Glutamatergic neuron (in vitro differentiated cells): ENCODE results near the gene TTLL10. TPM values are rescaled to one million over a fixed set of nuclear protein-coding genes. Genes with fewer than 3 reads are reported as not detected.

Source experiments
- DNase-seq: peaks from one replicate; pipeline ENCODE4 v3.0.0; 2022
- H3K27ac Mint-ChIP-seq: one replicate; pipeline ENCODE4 v1.8.0; 2020; ENCODE audit warnings: mild to moderate bottlenecking, mixed read lengths, inconsistent platforms; ENCODE audit not compliant: unreplicated experiment
- H3K27me3 Mint-ChIP-seq: one replicate; pipeline ENCODE4 v1.8.0; 2020; ENCODE audit warnings: mild to moderate bottlenecking, moderate library complexity, mixed read lengths, inconsistent platforms; ENCODE audit not compliant: unreplicated experiment
- H3K36me3 Mint-ChIP-seq: one replicate; pipeline ENCODE4 v1.8.0; 2020; ENCODE audit warnings: mild to moderate bottlenecking, mixed read lengths, inconsistent platforms; ENCODE audit not compliant: unreplicated experiment
- H3K4me1 Mint-ChIP-seq: one replicate; pipeline ENCODE4 v1.8.0; 2020; ENCODE audit warnings: mild to moderate bottlenecking, low read depth, mixed read lengths, inconsistent platforms; ENCODE audit not compliant: unreplicated experiment
- H3K4me3 Mint-ChIP-seq: one replicate; pipeline ENCODE4 v1.8.0; 2020; ENCODE audit warnings: mild to moderate bottlenecking, mixed read lengths, inconsistent platforms; ENCODE audit not compliant: unreplicated experiment
- H3K9me3 Mint-ChIP-seq: one replicate; pipeline ENCODE4 v1.8.0; 2020; ENCODE audit warnings: mild to moderate bottlenecking, moderate library complexity, mixed read lengths, inconsistent platforms; ENCODE audit not compliant: unreplicated experiment
- total RNA-seq: library from RNA; stranded (reverse); fragmentation: NEBNext Ultra II Directional; extraction: Animal tissue kit (Norgen Biotek cat#: 25700); gene quantifications from one replicate; pipeline ENCODE4 v1.2.1, GENCODE V29; 2021; ENCODE audit not compliant: unreplicated experiment
- TF ChIP-seq, protein P1 (sequence below): fragments of 200-600 bp; sonication (generic); IDR thresholded peaks from one replicate; pipeline ENCODE4 v1.5.0; 2021; ENCODE audit not compliant: partially characterized antibody, unreplicated experiment

Gene TTLL10
- total RNA-seq, 1 donor from 2014 or later: not detected

DNA sequence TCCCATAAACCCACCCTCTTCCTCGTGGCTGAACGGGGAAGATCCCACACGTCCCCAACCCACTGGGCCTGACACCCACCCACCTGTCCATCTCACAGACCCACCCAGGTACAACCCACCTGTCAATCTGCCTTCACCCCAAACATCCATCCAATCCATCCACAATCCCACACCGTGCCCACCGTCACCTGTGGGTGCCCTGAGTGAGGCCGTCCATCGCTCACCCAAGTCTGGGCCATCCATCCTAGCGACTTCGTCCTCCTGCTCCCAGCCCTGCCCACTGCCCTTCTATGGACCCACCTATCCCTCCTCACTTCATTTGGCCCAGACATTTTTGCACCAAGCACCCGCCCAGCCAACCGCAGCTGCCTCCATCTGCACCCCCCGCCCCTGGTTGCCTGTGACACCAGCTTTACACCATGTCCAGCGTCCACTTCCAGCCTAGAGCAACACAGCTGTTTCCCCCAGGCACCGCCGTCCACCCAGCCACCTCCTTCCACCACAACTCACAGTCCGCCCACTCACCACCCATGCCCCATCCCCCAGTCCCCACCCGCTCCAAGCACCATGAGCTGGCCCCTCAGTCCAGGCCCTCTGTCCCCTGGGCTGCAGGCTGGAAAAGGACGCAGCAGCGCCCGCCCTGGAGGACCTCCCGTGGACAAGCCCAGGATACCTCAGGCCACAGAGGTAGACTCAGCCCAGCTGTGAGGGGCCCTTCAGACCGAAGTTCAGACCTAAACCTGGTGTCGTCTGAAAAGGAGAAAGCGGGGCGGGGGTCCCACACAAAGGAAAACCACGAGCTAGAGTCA is 7.7 kb downstream of the TTLL10 start:
- no peaks in the 10 kb centered on the region for H3K36me3 Mint-ChIP-seq
- peaks cover 12% of the 10 kb centered on the region for H3K27me3 Mint-ChIP-seq
- DNase-seq: no peak
- H3K4me1 Mint-ChIP-seq: peaks cover 4% of the 10 kb centered on the region
- H3K4me3 Mint-ChIP-seq: no peak overlapping the region
- H3K27ac Mint-ChIP-seq: peak overlapping the region; percentile 68
- TF ChIP-seq, protein P1, sequence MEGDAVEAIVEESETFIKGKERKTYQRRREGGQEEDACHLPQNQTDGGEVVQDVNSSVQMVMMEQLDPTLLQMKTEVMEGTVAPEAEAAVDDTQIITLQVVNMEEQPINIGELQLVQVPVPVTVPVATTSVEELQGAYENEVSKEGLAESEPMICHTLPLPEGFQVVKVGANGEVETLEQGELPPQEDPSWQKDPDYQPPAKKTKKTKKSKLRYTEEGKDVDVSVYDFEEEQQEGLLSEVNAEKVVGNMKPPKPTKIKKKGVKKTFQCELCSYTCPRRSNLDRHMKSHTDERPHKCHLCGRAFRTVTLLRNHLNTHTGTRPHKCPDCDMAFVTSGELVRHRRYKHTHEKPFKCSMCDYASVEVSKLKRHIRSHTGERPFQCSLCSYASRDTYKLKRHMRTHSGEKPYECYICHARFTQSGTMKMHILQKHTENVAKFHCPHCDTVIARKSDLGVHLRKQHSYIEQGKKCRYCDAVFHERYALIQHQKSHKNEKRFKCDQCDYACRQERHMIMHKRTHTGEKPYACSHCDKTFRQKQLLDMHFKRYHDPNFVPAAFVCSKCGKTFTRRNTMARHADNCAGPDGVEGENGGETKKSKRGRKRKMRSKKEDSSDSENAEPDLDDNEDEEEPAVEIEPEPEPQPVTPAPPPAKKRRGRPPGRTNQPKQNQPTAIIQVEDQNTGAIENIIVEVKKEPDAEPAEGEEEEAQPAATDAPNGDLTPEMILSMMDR: no peak
- peaks cover 9% of the 10 kb centered on the region for H3K9me3 Mint-ChIP-seq

DNA sequence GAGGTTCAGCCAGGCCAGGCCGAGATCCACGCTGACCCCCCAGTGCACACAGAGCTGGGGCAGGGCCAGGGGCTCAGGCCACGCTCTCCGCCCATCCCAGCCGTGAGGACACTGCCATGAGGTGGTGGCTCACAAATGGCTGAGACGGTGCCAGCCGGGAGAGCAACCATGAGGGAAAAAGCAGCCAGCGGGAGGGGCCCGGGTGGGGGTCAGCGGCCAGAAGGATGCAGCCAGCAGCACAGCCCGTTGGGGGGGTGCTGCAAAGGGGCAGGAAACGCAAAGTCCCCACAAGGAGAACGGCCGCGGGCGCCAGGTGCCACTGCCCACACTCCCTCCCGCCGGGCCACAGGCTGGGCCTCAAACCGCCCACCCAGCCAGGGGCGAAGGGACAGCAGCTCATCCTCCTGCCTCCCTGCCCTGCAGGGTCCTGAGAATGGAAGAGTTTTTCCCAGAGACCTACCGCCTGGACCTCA is 8.3 kb downstream of the TTLL10 start:
- Mint-ChIP-seq H3K4me1 (peaks cover 1% of the 10 kb centered on the region), H3K27ac (no peak overlapping the region), H3K9me3 (peaks cover 6% of the 10 kb centered on the region), H3K36me3 (no peaks in the 10 kb centered on the region), H3K27me3 (peaks cover 10% of the 10 kb centered on the region), H3K4me3 (no peak overlapping the region)
- no peak for DNase-seq
- TF ChIP-seq, protein P1: no peak

DNA sequence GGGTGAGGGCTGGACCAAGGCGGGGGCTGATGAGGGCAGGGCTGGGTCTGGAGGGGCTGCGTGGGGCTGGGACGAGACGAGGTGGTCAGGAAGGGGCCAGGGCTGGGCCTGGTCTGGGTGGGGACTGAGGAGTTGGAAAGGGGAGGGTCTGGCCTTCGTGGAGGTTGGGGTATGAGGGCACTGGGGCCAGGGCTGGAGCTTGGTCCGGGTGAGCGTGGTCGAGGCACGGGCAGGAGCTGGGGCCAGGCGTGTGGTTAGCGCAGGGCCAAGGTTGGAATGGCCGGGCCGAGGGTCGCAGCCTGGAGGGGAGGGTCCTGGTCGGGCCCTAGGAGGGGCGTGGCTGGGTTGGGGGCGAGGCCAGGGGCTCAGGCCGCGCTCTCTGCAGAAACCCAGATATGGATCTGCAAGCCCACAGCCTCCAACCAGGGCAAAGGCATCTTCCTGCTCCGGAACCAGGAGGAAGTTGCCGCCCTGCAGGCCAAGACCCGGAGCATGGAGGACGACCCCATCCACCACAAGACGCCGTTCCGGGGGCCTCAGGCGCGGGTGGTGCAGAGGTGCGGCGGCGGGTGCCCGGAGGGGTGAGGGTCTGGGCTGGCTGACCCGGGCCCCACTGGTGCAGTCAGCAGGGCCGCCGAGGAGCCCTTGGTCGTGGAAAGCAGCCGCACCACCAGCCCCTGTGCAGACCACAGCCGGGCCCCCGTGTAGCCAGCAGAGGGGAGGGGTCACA is 9.0 kb downstream of the TTLL10 start:
- no peak overlapping the region for H3K4me3 Mint-ChIP-seq
- TF ChIP-seq, protein P1: no peak
- peaks cover 5% of the 10 kb centered on the region for H3K27me3 Mint-ChIP-seq
- no peak overlapping the region for H3K27ac Mint-ChIP-seq
- no peaks in the 10 kb centered on the region for H3K36me3 Mint-ChIP-seq
- peak; percentile 22 for DNase-seq
- H3K4me1 Mint-ChIP-seq: no peaks in the 10 kb centered on the region
- peaks cover 4% of the 10 kb centered on the region for H3K9me3 Mint-ChIP-seq

DNA sequence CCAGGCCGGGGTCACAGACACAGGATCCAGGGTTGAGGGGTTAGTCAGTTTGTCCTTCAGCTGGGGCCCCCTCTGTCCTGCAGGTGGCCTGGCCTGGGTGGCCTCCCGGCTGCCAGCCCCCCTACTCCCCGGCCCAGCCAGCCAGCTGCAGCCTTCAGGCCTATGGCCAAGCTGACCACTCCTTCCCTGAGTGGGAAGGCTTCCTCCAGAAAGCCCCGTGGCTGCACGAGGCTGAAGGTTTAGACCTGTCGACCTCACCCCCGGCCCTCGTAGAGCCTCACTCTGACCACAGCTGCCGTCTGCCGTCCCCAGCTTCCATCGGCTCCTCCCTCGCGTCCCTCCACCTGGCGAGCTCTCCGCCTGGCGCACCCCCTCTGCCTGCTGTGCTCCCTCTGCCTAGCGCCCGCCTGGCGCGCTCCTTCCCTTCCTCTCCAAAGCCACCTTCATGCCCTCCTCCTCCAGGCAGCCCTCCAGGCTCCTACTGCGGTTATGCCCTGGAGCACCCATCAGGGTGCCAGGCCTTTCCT is 9.6 kb downstream of the TTLL10 start:
- TF ChIP-seq, protein P1: no peak
- no peak overlapping the region for H3K27ac Mint-ChIP-seq
- no peak for DNase-seq
- peaks cover 5% of the 10 kb centered on the region for H3K27me3 Mint-ChIP-seq
- no peaks in the 10 kb centered on the region for H3K36me3 Mint-ChIP-seq
- no peaks in the 10 kb centered on the region for H3K4me1 Mint-ChIP-seq
- H3K9me3 Mint-ChIP-seq: peaks cover 4% of the 10 kb centered on the region
- no peak overlapping the region for H3K4me3 Mint-ChIP-seq
